ENCODE data around the gene ZFP82.
A peak's percentile ranks its signal among the peaks of the same experiment; 100 is the strongest.

ZFP82 gene

DNA sequence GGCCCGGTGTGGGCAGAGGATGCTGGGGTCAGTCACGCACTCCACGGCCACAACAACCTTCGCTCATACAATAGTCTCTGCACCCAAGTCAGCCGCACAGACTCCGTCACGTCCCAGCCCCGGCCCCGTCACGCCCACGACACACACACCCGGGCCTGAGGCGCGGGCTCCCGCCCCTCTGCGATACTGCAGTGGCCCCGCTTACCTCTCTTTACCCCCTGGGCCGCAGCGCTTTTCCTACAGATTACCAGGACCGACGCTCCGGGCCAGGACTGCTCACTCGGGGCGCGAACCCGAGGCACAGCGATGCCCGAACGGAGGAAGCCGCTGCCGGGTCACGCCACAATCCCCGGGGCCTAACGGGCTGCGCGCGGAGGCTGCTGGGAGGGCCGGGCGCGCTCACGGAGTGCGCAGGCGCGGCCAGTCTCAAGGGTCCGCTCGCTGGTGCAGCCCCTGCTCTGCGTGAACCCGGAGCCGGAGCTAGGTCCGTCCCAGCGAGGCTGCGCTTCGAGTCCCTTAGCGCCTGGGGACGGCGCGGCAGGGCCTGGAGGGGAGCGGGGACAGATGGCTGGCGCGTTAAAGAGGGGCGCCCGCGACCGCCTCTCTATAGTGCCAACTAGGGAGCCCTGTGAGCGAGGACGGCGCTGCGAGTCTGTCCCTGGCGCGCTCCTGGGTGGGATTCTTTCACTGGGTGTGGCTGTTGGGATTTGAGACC is at the start of gene ZFP82:
ZFP82 (minus strand) TSS at position 358 of the 715 bp plus-strand sequence. CDS start 8,855 bp downstream, outside the sequence.
- peak; percentile 52 for DNase-seq

DNA sequence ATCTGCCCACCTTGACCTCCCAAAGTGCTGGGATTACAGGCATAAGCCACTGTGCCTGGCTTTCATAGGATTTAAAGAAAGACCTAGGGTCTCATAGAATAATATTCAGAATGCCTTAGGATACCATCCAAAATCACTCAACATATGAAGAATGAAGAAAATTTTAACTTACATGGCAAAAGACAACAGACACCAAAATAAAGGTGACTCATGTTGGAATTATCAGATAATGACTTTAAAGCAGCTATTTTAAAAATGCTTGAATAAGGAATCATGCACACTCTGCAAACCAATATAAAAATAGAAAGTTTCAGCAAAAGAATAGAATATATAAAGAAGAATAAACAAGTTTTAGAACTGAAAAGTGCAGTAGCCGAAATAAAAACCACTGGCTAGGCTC is 41.6 kb upstream of the ZFP82 start:
- DNase-seq: no peak

DNA sequence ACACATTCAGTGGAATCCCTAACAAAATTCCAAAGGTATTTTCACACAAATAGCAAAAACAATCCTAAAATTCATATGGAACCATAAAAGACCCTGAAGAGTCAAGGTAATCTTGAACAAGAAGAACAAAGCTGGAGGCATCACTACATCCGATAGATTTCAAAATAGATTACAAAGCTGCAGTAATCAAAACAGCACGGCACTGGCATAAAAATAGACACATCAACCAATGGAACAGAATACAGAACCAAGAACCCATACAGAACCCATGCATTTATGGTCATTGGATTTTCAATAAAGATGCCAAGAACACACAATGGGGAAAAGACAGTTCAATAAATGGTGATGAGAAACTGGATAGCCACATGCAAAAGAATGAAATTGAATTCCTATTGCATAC is 38.4 kb upstream of the ZFP82 start:
- DNase-seq: no peak

DNA sequence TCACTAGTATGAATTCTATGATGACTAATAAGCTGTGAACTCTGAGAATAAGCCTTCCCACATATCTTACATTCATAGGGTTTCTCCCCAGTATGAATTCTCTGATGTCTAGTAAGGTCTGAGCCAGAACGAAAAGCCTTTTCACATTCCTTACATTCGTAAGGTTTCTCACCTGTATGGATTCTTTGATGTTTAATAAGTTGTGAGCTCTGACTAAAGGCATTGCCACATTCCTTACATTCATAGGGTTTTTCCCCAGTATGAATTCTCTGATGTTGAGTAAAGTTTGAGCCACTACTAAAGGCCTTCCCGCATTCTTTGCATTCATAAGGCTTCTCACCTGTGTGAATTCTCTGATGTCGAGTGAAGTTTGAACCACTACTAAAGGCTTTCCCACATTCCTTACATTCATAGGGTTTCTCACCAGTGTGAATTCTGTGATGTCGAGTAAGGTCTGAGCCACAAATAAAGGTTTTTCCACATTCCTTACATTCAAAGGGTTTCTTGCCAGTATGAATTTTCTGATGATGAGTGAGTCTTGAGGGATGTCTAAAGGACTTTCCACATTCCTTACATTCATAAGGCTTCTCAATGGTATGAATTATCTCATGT is 30.7 kb upstream of the ZFP82 start:
- no peak for DNase-seq

DNA sequence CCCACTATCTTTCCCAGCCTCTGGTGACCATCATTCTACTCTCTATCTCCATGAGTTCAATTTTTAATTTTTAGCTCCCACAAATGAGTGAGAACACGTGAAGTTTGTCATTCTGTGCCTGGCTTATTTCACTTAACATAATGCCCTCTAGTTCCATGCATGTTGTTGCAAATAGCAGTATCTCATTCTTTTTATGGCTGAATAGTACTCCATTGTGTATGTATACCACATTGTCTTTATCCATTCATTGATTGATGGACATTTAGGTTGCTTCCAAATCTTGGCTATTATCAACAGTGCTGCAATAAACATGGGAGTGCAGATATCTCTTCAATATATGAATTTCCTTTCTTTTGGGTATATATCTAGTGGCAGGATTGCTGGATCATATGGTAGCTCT is 22.9 kb upstream of the ZFP82 start:
- DNase-seq: no peak

DNA sequence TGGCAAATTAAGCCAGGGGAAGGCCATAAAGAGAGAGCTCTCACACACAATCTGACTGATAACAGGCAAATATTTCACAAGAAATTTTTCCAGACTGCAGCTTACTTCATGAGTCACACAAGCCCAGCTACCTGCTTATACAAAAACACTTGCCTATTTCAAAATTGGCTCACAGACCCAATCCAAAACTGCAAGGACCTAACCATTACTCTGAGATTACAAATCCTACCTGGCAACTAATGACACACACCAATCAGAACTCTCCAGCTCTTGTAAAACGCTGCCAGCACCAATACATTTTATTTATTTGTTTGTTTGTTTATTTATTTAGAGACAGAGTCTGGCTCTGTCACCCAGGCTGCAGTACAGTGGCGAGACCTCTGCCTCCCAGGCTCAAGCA is 18.1 kb upstream of the ZFP82 start:
- no peak for DNase-seq

DNA sequence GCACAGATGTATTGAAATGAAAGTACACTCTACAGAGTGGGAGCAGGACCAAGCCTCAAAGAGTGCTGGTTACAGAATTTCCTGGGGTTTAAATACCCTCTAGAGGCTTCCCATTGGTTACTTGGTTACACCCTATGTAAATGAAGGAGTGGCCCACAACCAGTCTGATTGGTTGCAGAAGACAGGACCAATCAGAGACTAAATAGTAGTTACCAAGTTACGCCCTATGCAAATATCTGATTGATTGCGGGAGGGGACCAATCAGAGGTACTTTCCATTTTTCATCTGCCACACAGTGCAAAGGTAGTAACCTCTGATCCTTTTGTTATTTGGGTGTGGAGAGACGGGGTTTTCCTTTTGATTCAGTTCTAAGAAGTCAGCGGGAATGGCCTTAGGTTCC is 5.5 kb upstream of the ZFP82 start:
- DNase-seq: no peak

DNA sequence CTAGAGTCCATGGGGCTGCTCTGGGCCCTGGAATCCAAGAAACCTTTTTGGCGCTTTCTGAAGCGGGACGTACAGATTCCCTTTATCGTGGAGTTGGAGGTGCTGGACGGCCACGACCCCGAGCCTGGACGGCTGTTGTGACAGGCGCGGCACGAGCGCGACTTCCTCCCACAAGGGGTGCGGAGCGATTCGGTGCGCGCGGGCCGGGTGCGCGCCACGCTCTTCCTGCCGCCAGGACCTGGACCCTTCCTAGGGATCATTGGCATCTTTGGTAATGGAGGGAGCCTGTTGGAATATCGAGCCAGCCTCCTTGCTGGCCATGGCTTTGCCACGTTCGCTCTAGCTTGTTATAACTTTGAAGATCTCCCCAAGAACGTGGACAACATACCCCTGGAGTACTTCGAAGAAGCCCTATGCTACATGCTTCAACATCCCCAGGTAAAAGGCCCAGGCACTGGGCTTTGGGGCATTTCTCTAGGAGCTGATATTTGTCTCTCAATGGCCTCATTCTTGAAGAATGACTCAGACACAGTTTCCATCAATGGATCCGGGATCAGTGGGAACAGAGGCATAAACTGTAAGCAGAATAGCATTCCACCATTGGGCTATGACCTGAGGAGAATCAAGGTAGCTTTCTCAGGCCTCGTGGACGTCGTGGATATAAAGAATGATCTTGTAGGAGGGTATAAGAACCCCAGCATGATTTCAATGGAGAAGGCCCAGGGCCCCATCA is 3.5 kb upstream of the ZFP82 start:
- DNase-seq: no peak

DNA sequence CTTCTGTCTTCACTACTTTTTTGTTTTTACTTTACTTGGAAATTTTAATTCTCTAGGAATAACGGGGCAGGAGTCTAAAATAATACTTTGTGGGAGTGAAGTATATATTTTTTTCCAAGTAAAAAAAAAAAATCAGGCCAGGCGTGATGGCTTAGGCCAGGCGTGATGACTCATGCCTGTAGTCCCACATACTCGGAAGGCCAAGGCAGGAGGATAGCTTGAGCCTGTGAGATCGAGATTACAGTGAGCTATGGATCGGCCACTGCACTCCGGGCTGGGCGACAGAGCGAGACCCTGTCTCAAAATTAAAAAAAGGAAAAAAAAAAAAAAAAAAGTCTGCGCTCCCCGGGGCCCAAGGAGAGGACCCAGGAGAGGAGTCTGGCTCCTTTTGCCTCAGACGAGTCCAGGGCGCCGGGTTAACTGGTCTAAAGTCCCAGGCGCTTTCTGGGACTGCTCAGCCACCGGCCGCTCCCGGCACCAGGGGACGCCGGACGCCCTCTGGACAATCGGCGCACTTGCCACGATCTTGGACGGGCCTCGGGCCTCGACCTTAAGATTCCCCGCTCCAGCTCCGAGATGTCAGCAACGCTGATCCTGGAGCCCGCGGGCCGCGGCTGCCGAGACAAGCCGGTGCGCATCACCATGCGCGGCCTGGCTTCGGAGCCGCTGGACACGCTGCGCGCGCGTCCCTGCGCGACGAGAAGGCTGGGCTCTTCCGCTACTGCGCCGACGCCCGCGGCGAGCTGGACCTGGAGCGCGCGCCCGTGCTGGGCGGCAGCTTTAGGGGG is 2.7 kb upstream of the ZFP82 start:
- DNase-seq: no peak

DNA sequence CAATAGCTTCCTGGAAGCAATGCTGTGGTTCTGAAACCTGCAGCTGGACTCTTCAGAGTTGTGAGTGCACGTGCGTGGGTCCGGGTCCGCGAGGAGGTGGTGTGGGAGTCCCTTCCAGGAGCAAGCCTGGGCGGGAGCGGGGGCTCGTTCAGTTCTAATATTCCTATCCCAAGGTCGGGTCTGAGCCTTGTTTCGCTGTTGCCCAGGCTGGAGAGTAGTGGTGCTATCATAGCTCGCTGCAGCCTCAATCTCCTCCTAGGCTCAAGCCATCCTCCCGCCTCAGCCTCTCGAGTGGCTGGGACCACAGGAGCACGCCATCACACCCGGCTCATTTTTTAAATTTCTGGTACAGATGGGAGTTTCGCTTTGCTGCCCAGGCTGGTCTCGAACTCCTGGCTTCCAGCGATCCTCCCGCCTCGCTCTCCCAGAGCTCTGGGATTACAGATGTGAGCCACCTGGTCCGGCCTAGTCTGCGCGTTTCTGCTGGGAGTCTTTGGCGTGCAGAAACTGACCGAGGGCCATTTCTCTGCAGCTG is 625 bp downstream of the ZFP82 start:
- DNase-seq: no peak

DNA sequence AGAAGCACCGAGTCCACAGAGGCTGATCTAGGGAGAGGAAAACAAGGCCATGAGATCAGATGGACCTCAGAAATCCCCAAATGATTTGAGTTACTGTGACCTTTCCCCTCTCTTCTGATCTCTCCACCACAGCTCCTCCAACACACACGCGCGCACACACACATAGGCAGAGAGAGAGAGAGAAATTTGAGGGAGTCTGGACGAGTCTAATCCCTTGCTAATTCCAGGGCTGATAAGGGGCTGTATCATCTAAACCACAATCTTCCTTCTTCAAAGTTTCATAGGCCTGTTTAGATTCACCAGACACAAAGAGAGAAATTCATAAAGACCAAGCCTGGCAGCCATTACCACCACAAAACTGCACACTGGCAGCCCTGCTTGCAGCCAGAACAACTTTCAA is 8.6 kb downstream of the ZFP82 start:
- no peak for DNase-seq

DNA sequence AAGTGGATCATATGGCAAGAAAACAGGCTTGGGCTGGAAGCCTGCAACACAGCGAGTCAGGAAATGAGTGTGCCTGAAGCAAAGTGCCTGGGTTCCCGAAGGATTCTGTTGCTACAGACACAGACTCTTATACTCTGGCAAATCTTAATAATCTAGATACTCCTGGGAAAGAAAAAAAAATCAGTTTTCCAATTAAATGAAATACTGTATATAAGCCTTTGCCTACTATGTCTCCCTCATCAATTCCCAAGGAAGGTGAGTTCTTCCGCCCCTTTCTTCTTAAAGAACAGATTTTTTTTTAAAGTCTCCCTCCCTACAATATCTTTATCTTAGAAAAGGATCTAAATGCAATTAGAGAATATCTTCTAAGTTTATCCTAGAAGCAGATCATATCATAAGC is 10.3 kb downstream of the ZFP82 start:
- no peak for DNase-seq

DNA sequence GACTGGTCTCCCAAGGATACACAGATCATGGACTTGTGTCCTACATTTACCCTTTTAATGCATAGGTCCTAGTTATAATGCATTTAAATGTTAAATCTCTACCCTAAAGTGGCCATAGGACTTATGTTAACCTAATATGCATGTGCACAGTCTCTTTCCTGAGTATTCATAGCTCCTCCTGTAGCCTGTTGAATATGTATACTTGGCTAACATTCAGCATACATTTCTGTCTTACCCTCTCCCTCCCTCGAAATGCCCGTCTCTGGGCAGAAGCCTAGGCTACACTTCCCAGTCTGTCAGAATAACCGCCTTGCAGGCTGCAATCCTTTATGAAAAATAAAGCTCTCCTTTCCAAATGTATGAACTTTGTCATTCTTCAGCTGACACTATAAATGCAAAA is 13.9 kb downstream of the ZFP82 start:
- no peak for DNase-seq

DNA sequence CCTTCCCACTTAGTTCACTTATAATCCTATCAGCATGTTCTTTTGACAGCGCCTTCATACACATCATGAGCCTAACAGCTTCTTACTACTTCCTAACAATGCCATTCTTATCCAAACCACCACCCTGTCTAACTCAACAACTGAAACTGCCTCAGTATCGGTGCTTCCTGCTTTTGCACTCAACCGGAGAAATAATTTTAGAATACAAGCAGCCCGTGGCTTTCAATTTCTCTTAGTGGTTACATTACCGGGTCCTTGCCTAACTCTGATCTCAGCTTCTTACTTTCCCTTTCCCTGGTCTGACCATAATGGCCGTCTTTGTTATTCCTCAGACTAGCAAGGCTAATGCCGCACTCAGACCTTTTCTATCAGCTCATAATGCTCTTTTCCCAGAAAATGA is 17.0 kb downstream of the ZFP82 start:
- DNase-seq: no peak

DNA sequence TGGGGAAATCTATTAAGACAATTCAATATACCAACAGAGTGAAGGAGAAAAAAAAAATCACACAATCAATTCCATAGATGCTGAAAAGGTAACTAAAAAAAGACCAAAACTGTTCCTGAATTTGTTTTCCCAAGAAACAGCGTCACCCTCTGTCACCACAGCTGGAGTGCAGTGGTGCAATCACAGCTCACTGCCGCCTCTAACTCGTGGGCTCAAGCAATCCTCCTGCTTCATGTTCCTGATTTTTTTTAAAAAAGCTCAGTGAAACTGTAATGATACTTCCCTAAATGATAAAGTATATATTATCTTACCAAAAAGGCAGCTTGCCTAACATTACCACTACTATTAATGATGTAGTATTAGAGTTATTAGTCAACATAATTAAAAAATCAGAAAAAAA is 19.9 kb downstream of the ZFP82 start:
- DNase-seq: no peak

DNA sequence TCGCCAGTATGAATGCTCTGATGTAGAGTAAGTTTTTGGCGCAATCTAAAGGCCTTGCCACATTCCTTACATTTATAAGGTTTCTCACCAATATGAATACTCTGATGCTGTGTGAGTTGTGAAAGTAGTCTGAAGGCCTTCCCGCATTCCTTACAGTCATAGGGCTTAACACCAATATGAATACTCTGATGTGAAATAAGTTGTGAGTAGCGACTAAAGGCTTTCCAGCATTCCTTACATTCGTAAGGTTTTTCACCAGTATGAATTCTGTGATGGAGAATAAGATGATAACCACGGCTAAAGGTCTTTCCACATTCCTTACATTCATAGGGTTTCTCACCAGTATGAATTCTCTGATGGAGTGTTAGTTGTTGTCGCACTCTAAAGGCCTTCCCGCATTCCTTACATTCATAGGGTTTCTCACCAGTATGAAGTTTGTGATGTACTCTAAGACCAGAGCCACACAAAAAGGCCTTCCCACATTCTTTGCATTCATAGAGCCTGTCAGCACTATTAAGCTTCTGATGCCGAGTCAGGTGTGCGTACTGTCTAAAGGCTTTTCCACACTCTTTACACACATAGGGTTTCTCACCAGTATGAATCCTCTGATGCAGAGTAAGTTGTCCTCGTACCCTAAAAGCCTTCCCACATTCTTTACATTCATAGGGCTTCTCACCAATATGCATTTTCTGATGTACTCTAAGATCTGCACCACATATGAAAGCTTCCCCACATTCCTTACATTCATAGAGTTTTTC is 25.3 kb downstream of the ZFP82 start:
- DNase-seq: no peak

DNA sequence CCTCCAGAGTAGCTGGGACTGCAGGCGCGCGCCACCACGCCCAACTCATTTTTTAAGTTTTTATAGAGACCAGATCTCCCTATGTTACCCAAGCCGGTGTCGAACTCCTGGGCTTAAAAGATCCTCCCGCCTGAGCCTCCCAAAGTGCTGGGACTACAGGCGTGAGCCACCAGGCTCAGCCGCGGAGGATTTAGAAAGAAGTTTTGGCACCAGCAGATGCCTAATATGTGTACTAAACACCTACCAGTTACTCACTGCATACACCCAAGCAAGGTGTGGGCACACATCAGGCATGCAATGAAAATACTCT is 39.0 kb downstream of the ZFP82 start:
- DNase-seq: no peak

DNA sequence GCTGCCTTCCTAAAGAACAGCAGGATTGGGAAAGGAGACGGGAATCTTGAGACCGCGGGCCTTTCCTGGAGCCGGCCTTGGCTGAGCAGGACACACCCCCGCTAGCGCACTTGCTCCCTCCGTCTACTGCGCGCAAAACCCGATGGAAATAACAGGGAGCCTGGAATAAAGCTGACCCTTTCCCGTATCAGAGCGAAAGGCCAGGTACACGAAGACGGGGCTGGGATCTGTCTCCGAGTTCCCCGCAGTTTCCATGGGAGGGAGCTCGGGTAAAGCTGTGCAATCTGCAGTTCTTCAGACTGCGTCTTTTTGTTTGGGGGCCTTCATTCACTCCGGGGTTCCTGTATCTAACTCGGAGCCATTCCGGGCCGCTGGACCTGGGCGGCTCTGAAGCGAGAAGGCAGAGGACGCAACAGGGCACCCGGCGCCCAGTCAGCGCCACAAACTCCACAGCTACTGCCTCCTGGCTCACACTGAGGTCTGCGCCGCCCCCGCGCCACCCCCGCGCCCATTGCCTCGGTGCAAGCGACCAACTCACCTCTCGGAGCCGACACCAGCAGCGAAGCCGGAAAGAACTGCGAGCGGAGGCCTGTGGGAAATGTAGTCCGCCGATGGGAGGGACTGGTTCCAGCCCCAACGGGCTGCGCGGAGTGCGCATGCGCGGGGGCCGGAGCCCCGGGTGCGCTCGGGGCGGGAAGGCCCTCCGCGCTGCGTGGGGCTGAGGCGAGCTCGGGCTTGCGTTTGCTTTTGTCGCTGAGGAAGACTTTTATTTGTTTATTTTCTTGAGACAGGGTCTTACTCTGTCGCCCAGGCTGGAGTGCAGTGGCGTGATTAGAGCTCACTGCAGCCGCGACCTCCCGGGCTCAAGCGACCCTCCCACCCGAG is 39.6 kb downstream of the ZFP82 start, which contains the start of gene ZFP14:
ZFP14 (minus strand) TSS at position 577 of the 885 bp plus-strand sequence. CDS start 11,309 bp downstream, outside the sequence.
- peak; percentile 83 for DNase-seq

DNA sequence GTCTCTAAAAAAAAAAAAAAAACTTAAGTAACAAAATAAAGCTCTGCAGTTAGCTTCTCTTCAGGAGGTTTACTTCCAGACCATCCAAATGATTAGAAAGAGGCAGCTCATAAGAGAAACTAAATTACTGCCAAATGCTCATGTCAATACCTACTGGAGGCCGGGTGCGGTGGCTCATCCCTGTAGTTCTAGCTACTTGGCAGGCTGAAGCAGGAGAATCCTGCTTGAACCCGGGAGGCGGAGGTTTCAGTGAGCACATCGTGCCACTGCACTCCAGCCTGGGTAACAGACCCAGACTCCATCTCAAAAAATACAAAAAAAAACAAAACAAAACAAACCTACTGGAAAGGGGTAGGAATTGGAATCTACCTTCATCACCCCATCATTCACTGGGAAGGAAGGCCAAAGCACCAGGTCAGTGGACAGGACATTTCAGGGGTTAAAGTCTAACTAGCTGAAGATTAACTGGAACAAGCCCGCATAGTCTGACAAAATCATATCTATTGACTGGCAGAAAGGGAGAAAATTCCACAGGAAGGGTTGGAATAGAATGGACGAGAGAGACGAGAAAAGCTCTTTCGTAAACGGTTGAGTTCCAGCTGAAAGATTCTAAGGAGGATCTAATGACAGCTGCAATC is 40.8 kb downstream of the ZFP82 start:
- DNase-seq: no peak

DNA sequence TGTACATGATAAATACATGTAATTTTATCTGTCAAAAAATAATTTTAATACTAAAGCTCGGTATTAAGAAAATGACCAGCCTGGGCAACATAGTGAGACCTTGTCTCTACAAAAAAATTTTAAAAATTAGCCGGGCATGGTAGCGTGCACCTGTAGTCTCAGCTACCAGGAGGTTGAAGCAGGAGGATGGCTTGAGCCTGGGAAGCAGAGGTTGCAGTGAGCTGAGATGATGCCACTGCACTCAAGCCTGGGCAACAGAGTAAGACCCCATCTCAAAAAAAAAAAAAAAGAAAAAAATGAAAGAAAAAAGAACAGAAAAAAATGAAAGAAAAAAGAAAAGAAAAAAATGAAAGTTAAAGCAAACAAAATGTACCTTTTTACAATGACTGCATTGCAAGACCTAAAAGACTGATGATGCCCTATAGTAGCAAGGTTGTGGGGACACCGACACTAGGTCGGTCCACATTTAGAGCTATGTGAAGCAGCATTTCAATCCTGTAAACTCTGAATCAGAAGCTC is 44.7 kb downstream of the ZFP82 start:
- DNase-seq: no peak

DNA sequence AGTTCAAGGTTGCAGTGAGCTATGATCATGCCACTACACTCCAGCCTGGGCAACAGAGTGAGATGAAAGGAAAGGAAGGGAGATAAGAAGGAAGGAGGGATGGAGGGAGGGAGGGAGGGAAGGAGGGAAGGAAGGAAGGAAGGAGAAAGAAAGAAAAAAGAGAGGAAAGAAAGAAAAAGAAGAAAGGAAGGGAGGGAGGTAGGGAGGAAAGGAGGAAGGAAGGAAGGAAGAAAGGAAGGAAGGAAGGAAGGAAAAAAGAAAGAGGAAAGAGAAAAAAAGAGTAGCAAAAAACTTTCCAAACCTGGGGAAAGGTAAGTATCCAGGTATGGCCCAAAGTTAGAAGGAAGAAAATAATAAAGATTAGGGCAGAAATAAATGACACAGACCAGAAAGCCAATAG is 46.6 kb downstream of the ZFP82 start:
- DNase-seq: no peak
